Thoracic aorta (tissue), 2 donors: Measurements from ENCODE around the gene UGGT2. TPM values are rescaled to one million over a fixed set of nuclear protein-coding genes. Genes with fewer than 3 reads are reported as not detected.
"Not testable (repeated sequence)": the region's sequence is repeated elsewhere in the genome, so short reads cannot be mapped to it uniquely, and the experiment has no call there.

Experiments
- ATAC-seq: fragments of 150-250 bp; one replicate; pipeline ENCODE4 v1.8.0; 2017; ENCODE audit warnings: low read depth; ENCODE audit not compliant: insufficient number of reproducible peaks, low FRiP score
- DNase-seq: peaks from one replicate; pipeline ENCODE4 v3.0.0-alpha.2; 2020; ENCODE audit warnings: low spot score
- H3K27ac ChIP-seq, 2 donors: fragments of 200-600 bp; sonication (generic); 1 replicate in 1 of 2; 2 replicates in 1 of 2; pipeline ENCODE4 v1.5.1; 2016; ENCODE audit warnings: mild to moderate bottlenecking in 2 of 2, moderate library complexity in 2 of 2
- H3K27me3 ChIP-seq: fragments of 200-600 bp; sonication (generic); replicated peaks from 2 replicates; pipeline ENCODE4 v1.6.0; 2016; ENCODE audit warnings: mild to moderate bottlenecking; ENCODE audit not compliant: insufficient read depth
- H3K36me3 ChIP-seq: fragments of 200-600 bp; sonication (generic); one replicate; pipeline ENCODE4 v1.5.1; 2016
- H3K4me1 ChIP-seq, 2 donors: fragments of 200-600 bp; sonication (generic); 1 replicate in 1 of 2; 2 replicates in 1 of 2; pipeline versions ENCODE4 v1.5.1 to v1.6.0; 2016; ENCODE audit warnings: low read depth in 2 of 2, mild to moderate bottlenecking in 1 of 2; ENCODE audit not compliant: control insufficient read depth in 1 of 2
- H3K4me3 ChIP-seq: fragments of 200-600 bp; sonication (generic); 2 replicates; pipeline ENCODE4 v1.5.1; 2016; ENCODE audit warnings: mild to moderate bottlenecking
- H3K9me3 ChIP-seq: fragments of 200-600 bp; sonication (generic); 2 replicates; pipeline ENCODE4 v1.5.1; 2016
- CTCF ChIP-seq: fragments of 200-600 bp; sonication (generic); IDR thresholded peaks from one replicate; pipeline ENCODE4 v1.5.1; 2019; ENCODE audit warnings: antibody characterized with exemption
- total RNA-seq, 2 donors: library from RNA; depleted of rRNA; stranded (reverse); fragments of >200 nt; gene quantifications; one replicate each; pipeline versions ENCODE4 v1.1.0 to v1.2.3, GENCODE V29; 2016

The UGGT2 gene
- total RNA-seq, 2 donors from 2014 or later: 80.8 to 116 TPM

GRCh38 chr13:95784161-95784899, 268.9 kb downstream of the UGGT2 start:
- H3K4me1 ChIP-seq: peaks cover 7 to 12% of the 10 kb centered on the region in 2 donors
- no peak overlapping the region for H3K27ac ChIP-seq
- no peak overlapping the region for H3K4me3 ChIP-seq
- no peaks in the 10 kb centered on the region for H3K27me3 ChIP-seq
- no peak for ATAC-seq
- H3K9me3 ChIP-seq: no peaks in the 10 kb centered on the region
- no peak for TF ChIP-seq CTCF
- no peak for DNase-seq
- H3K36me3 ChIP-seq: peaks cover 11% of the 10 kb centered on the region

DNA sequence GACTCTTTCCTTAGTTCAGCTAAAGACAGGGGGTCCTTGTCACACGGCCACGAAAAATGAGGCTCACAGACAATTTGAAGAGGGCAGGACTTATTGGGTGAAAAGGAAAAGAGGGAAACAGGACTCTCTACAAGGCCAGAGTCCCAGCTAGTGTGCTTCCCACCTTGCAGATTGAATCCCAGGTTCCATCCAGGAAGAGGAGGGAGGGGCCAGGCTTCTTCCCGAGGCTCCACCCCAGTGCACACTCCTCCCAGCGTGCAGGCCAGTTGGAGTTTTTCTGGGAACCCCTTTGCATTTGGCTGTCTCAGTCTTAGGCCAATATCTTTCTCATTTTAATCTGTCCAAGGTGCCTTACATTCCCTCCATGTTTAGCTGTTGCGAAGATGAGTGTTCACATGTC, 269.5 kb downstream of the UGGT2 start:
- TF ChIP-seq CTCF: no peak
- Histone ChIP-seq H3K27me3 (no peaks in the 10 kb centered on the region), H3K4me1 (peaks cover 7 to 12% of the 10 kb centered on the region in 2 donors), H3K4me3 (no peak overlapping the region), H3K9me3 (no peaks in the 10 kb centered on the region), H3K36me3 (peaks cover 11% of the 10 kb centered on the region), H3K27ac (no peak overlapping the region)
- ATAC-seq (no peak), DNase-seq (no peak)

- H3K4me3 ChIP-seq, H3K27me3 ChIP-seq, DNase-seq, H3K9me3 ChIP-seq, H3K27ac ChIP-seq, H3K36me3 ChIP-seq, ATAC-seq: not testable (repeated sequence)
- peaks cover 7 to 12% of the 10 kb centered on the region in 2 donors for H3K4me1 ChIP-seq
Measured at GRCh38 chr13:95781940-95782339, 271.3 kb downstream of the UGGT2 start.

DNA sequence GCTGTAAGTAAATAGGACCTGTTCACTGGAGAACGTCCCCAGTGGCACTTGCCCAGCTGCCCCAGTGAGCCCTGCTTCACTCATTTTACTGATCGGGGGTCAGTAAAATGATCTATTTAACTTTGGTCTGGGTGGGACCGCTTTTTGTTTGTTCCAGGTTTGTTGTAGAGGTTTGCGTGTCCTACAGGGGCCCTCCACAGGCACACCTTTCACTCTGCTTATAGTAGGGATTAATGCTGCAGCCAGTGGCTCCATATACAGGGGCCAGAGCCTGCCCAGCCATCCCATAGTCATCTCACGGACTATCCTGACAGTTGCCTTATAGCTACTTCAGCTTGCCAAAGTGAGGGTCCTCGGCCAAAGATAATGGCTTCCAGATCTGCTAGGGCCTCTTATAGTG, 272.2 kb downstream of the UGGT2 start:
- ATAC-seq: no peak
- peaks cover 4% of the 10 kb centered on the region for H3K36me3 ChIP-seq
- no peak for TF ChIP-seq CTCF
- H3K9me3 ChIP-seq: no peaks in the 10 kb centered on the region
- no peaks in the 10 kb centered on the region for H3K27me3 ChIP-seq
- peaks cover 7 to 12% of the 10 kb centered on the region in 2 donors for H3K4me1 ChIP-seq
- no peak overlapping the region for H3K27ac ChIP-seq
- no peak for DNase-seq
- no peak overlapping the region for H3K4me3 ChIP-seq

- TF ChIP-seq CTCF: no peak
- H3K4me1 ChIP-seq: peaks cover 3 to 9% of the 10 kb centered on the region in 2 donors
- H3K4me3 ChIP-seq: no peak overlapping the region
- DNase-seq (no peak), ATAC-seq (no peak)
- peaks cover 4% of the 10 kb centered on the region for H3K36me3 ChIP-seq
- H3K9me3 ChIP-seq: no peaks in the 10 kb centered on the region
- H3K27me3 ChIP-seq: no peaks in the 10 kb centered on the region
- H3K27ac ChIP-seq: no peak overlapping the region
Measured at GRCh38 chr13:95779522-95779921, 273.7 kb downstream of the UGGT2 start.

- Histone ChIP-seq H3K4me1 (no peaks in the 10 kb centered on the region), H3K27ac (no peak overlapping the region), H3K4me3 (no peak overlapping the region), H3K27me3 (no peaks in the 10 kb centered on the region), H3K36me3 (peaks cover 3% of the 10 kb centered on the region), H3K9me3 (no peaks in the 10 kb centered on the region)
- no peak for TF ChIP-seq CTCF
- no peak for ATAC-seq
- DNase-seq: no peak
Measured at GRCh38 chr13:95771905-95772304, 281.3 kb downstream of the UGGT2 start.
